Stomach (tissue), 4 donors: ENCODE data around the gene MRPS31.

Experiments
- POLR2A ChIP-seq, 4 donors: fragments of 450-650 bp; IDR thresholded peaks; one replicate each; pipeline ENCODE4 v1.6.1; 2016; ENCODE audit warnings: antibody characterized with exemption in 4 of 4, control low read depth in 2 of 4, mild to moderate bottlenecking in 1 of 4, moderate library complexity in 1 of 4
- TF ChIP-seq, protein P1 (sequence below), 7 experiments: fragments of 450-650 bp in 4 of 7; fragments of 200-600 bp in 3 of 7; sonication (generic) in 3 of 7; IDR thresholded peaks; one replicate each; pipeline ENCODE4 v1.5.1; 2016 to 2019; ENCODE audit warnings: antibody characterized with exemption in 7 of 7, control low read depth in 2 of 7, mild to moderate bottlenecking in 1 of 7

DNA sequence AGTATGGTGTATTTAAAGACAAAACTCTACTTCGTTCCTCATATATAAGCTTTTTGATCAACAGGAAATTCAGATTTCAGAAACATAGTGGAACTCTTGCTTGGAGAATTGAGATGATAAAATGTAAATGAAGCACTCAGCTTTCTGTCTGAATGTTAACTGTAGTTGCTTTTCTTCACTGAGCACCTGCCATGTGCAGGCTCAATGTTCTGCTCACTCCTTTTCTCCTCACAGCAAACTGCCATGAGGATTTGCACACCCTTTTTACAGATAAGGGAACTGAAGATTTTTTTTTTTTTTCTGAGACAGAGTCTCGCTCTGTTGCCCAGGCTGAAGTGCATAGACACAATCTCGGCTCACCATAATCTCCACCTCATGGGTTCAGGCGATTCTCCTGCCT lies 76.6 kb downstream of the MRPS31 start:
- no peak for TF ChIP-seq POLR2A (IDR thresholded peaks at IDR 0.05)
- TF ChIP-seq, protein P1, sequence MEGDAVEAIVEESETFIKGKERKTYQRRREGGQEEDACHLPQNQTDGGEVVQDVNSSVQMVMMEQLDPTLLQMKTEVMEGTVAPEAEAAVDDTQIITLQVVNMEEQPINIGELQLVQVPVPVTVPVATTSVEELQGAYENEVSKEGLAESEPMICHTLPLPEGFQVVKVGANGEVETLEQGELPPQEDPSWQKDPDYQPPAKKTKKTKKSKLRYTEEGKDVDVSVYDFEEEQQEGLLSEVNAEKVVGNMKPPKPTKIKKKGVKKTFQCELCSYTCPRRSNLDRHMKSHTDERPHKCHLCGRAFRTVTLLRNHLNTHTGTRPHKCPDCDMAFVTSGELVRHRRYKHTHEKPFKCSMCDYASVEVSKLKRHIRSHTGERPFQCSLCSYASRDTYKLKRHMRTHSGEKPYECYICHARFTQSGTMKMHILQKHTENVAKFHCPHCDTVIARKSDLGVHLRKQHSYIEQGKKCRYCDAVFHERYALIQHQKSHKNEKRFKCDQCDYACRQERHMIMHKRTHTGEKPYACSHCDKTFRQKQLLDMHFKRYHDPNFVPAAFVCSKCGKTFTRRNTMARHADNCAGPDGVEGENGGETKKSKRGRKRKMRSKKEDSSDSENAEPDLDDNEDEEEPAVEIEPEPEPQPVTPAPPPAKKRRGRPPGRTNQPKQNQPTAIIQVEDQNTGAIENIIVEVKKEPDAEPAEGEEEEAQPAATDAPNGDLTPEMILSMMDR (IDR thresholded peaks at IDR 0.05): no peak
